HG03571 (cell line): ENCODE results near the gene AIFM2.
"Not testable (repeated sequence)": the region's sequence is repeated elsewhere in the genome, so short reads cannot be mapped to it uniquely, and the experiment has no call there.

Experiments used
- ATAC-seq: cut with Tn5 transposase; IDR thresholded peaks from one replicate; pipeline ENCODE4 v1.9.1; 2021; ENCODE audit not compliant: unreplicated experiment

The AIFM2 gene

GRCh38 chr10:70132098-70133029 is at the start of gene AIFM2:
Gene AIFM2 (minus strand): TSS chr10:70132825. CDS start chr10:70124084, 8,741 bp downstream.
- ATAC-seq: peak; percentile 74

GRCh38 chr10:70179209-70179608 is 46.6 kb upstream of the AIFM2 start:
- ATAC-seq: not testable (repeated sequence)

GRCh38 chr10:70178139-70178725 is 45.6 kb upstream of the AIFM2 start:
- no peak for ATAC-seq

GRCh38 chr10:70176441-70176840 is 43.8 kb upstream of the AIFM2 start:
- ATAC-seq: no peak

GRCh38 chr10:70175516-70175915 is 42.9 kb upstream of the AIFM2 start:
- no peak for ATAC-seq

- no peak for ATAC-seq
Measured at GRCh38 chr10:70174058-70174741, 41.6 kb upstream of the AIFM2 start.

GRCh38 chr10:70169649-70170364 is 37.2 kb upstream of the AIFM2 start:
- peak; percentile 17 for ATAC-seq

- no peak for ATAC-seq
Measured at GRCh38 chr10:70169011-70169410, 36.4 kb upstream of the AIFM2 start.

GRCh38 chr10:70167246-70167645 is 34.6 kb upstream of the AIFM2 start:
- ATAC-seq: no peak

GRCh38 chr10:70166394-70166793 is 33.8 kb upstream of the AIFM2 start:
- ATAC-seq: no peak

GRCh38 chr10:70164163-70164562 is 31.5 kb upstream of the AIFM2 start:
- no peak for ATAC-seq

- no peak for ATAC-seq
Measured at GRCh38 chr10:70163448-70163847, 30.8 kb upstream of the AIFM2 start.

- ATAC-seq: peak; percentile 80
Measured at GRCh38 chr10:70162892-70163201, 30.2 kb upstream of the AIFM2 start.

- ATAC-seq: peak; percentile 10
Measured at GRCh38 chr10:70162151-70162891, 29.7 kb upstream of the AIFM2 start.

- ATAC-seq: no peak
Measured at GRCh38 chr10:70160798-70161197, 28.2 kb upstream of the AIFM2 start.

- ATAC-seq: not testable (repeated sequence)
Measured at GRCh38 chr10:70159366-70159765, 26.7 kb upstream of the AIFM2 start.

- no peak for ATAC-seq
Measured at GRCh38 chr10:70158113-70158512, 25.5 kb upstream of the AIFM2 start.

GRCh38 chr10:70155255-70155838 is 22.7 kb upstream of the AIFM2 start:
- no peak for ATAC-seq

GRCh38 chr10:70148516-70148915 is 15.9 kb upstream of the AIFM2 start:
- ATAC-seq: no peak

GRCh38 chr10:70147259-70147625 is 14.6 kb upstream of the AIFM2 start:
- no peak for ATAC-seq
